Tibial nerve (tissue), 4 donors: ENCODE results near the gene TBC1D32. TPM values are rescaled to one million over a fixed set of nuclear protein-coding genes. Genes with fewer than 3 reads are reported as not detected.

Source experiments
- DNase-seq, 2 donors: peaks; one replicate each; pipeline ENCODE4 v3.0.0-alpha.2; 2019; ENCODE audit warnings: low spot score in 2 of 2
- H3K27ac ChIP-seq, 4 donors: fragments of 200-600 bp; sonication (generic) in 3 of 4; one replicate each; pipeline ENCODE4 v1.5.1; 2017 to 2019; ENCODE audit warnings: mild to moderate bottlenecking in 1 of 4
- H3K27me3 ChIP-seq, 2 donors: fragments of 200-600 bp; sonication (generic) in 1 of 2; one replicate each; pipeline versions ENCODE4 v1.5.1 to v1.6.0; 2017 to 2019
- H3K36me3 ChIP-seq, 3 donors: fragments of 200-600 bp; sonication (generic); one replicate each; pipeline ENCODE4 v1.5.1; 2018 to 2019
- H3K4me1 ChIP-seq, 4 donors: fragments of 200-600 bp; sonication (generic) in 3 of 4; one replicate each; pipeline ENCODE4 v1.5.1; 2017 to 2019
- H3K4me3 ChIP-seq, 4 donors: fragments of 200-600 bp; sonication (generic) in 3 of 4; one replicate each; pipeline ENCODE4 v1.5.1; 2017 to 2019; ENCODE audit warnings: mild to moderate bottlenecking in 1 of 4, moderate library complexity in 1 of 4
- H3K9me3 ChIP-seq, 4 donors: fragments of 200-600 bp; sonication (generic) in 3 of 4; one replicate each; pipeline ENCODE4 v1.5.1; 2017 to 2019
- EP300 ChIP-seq, 2 donors: sonication (generic); formaldehyde crosslinking; IDR thresholded peaks; one replicate each; pipeline ENCODE4 v1.6.1; 2017; ENCODE audit warnings: antibody characterized with exemption in 2 of 2, mild to moderate bottlenecking in 1 of 2
- POLR2A ChIP-seq, 2 donors: fragments of 450-650 bp; IDR thresholded peaks; one replicate each; pipeline ENCODE4 v1.6.1; 2017; ENCODE audit warnings: antibody characterized with exemption in 2 of 2, mild to moderate bottlenecking in 2 of 2, moderate library complexity in 2 of 2
- WGBS, 2 donors: methylation state at CpG; one replicate each; pipeline ENCODE4 v1.1.5; 2018; 5-methylcytosine and 5-hydroxymethylcytosine counted together
- total RNA-seq, 4 donors: library from RNA; depleted of rRNA; stranded (reverse); fragments of >200 nt; gene quantifications; one replicate each; pipeline ENCODE4 v1.1.0, GENCODE V29; 2016
- TF ChIP-seq, protein P1 (sequence below), 5 experiments: fragments of 200-600 bp in 3 of 5; fragments of 450-650 bp in 2 of 5; sonication (generic) in 3 of 5; IDR thresholded peaks; one replicate each; pipeline ENCODE4 v1.5.1; 2016 to 2019; ENCODE audit warnings: antibody characterized with exemption in 5 of 5, mild to moderate bottlenecking in 3 of 5, moderate library complexity in 2 of 5

The TBC1D32 gene
- total RNA-seq, 4 donors from 2014 or later: 7.9 to 19.2 (median 11.4) TPM

DNA sequence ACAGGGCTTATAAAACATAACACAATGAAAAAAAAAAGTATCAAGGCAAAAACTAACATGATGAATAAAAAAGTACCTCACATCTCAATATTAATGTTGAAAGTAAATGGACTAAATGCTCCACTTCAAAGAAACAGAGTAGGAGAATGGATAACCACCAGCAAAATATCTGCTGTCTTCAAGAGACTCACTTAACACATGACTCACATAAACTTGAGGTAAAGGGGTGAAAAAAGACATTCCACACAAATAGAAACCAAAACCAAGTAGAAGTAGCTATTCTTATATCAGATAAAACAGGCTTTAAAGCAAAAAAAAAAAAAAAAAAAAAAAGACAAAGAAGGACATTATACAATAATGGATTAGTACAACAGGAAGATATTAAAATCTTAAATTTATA lies 86.9 kb downstream of the TBC1D32 start:
- Histone ChIP-seq H3K36me3 (peaks cover 0 to 35% (median 0%) of the 10 kb centered on the region in 3 donors), H3K27me3 (no peaks in the 10 kb centered on the region), H3K9me3 (peaks cover 0 to 47% (median 3%) of the 10 kb centered on the region in 4 donors), H3K4me3 (no peak overlapping the region), H3K27ac (no peak overlapping the region), H3K4me1 (no peaks in the 10 kb centered on the region)
- TF ChIP-seq EP300 (IDR thresholded peaks at IDR 0.05) (no peak), POLR2A (IDR thresholded peaks at IDR 0.05) (no peak)
- TF ChIP-seq, protein P1, sequence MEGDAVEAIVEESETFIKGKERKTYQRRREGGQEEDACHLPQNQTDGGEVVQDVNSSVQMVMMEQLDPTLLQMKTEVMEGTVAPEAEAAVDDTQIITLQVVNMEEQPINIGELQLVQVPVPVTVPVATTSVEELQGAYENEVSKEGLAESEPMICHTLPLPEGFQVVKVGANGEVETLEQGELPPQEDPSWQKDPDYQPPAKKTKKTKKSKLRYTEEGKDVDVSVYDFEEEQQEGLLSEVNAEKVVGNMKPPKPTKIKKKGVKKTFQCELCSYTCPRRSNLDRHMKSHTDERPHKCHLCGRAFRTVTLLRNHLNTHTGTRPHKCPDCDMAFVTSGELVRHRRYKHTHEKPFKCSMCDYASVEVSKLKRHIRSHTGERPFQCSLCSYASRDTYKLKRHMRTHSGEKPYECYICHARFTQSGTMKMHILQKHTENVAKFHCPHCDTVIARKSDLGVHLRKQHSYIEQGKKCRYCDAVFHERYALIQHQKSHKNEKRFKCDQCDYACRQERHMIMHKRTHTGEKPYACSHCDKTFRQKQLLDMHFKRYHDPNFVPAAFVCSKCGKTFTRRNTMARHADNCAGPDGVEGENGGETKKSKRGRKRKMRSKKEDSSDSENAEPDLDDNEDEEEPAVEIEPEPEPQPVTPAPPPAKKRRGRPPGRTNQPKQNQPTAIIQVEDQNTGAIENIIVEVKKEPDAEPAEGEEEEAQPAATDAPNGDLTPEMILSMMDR (IDR thresholded peaks at IDR 0.05): no peak
- DNase-seq: no peak

DNA sequence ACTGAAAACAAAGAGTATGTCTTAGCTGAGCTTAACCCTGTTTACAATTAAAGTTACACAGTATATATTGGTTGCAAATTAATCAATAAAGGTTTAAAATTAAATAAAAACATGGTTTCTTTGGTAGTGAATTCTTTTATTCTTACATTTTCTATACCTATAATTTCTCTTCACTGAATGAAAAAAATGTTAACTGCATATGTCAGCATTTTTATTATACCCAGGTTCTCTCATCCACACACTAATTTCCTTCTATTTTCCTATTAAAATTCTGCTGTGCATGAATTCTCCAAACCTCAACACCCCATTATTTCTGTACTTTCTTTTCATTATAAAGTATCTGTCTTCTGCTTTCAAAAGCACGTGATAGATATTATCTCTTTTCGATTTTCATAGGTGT lies 91.9 kb downstream of the TBC1D32 start:
- 95 to 96% methylated on average over 2 of the region's 2 CpGs for WGBS, 2 donors
- Histone ChIP-seq H3K4me3 (no peak overlapping the region), H3K27ac (no peak overlapping the region), H3K4me1 (no peaks in the 10 kb centered on the region), H3K27me3 (no peaks in the 10 kb centered on the region), H3K36me3 (peaks cover 0 to 26% (median 0%) of the 10 kb centered on the region in 3 donors), H3K9me3 (peaks cover 0 to 12% (median 0%) of the 10 kb centered on the region in 4 donors)
- DNase-seq: no peak
- TF ChIP-seq, protein P1 (IDR thresholded peaks at IDR 0.05): no peak
- no peak for TF ChIP-seq EP300 (IDR thresholded peaks at IDR 0.05)
- no peak for TF ChIP-seq POLR2A (IDR thresholded peaks at IDR 0.05)

DNA sequence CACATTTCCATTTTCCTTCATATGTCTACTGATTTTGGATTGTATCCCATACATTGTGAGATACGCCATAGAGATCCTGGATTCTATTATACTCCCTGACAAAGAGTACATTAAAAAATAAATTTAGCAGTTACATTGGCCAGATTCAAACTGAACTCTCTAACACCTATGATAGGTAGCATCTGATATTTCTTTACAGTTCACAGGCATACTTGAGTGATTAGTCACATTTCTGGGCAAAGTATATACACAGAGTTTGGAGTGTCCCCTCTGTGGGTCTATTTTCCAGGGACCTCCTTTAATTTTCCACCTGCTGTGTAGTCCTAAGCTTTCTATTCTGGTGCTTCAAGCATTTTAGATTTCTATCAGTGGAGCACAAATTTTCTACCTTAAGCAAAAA lies 96.4 kb downstream of the TBC1D32 start:
- Histone ChIP-seq H3K9me3 (no peaks in the 10 kb centered on the region), H3K36me3 (peaks cover 0 to 31% (median 0%) of the 10 kb centered on the region in 3 donors), H3K4me3 (no peak overlapping the region), H3K27ac (no peak overlapping the region), H3K4me1 (no peaks in the 10 kb centered on the region), H3K27me3 (no peaks in the 10 kb centered on the region)
- WGBS, 2 donors: 96 to 98% methylated on average over 1 of the region's 1 CpG
- no peak for TF ChIP-seq POLR2A (IDR thresholded peaks at IDR 0.05)
- TF ChIP-seq EP300 (IDR thresholded peaks at IDR 0.05): no peak
- TF ChIP-seq, protein P1 (IDR thresholded peaks at IDR 0.05): no peak
- no peak for DNase-seq

DNA sequence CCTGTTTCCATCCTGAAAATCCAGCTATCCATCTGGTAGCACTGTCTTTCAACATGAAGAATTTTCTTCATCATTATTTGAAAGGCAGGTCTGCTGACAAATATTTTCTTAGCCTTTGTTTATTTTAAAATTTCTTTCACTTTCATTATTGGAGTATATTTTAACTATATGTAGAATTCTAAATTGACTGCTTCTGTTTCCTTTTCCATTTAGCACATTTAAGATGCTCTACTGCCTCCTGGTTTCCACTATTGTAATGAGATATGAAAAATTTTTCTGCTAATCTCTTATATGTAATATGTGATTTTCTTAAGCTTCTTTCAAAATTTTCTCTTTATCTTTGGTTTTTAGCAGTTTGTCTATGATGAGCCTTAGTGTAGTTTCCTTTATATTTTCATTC lies 97.3 kb downstream of the TBC1D32 start:
- no peak overlapping the region for H3K4me3 ChIP-seq
- TF ChIP-seq POLR2A (IDR thresholded peaks at IDR 0.05) (no peak), EP300 (IDR thresholded peaks at IDR 0.05) (no peak)
- TF ChIP-seq, protein P1 (IDR thresholded peaks at IDR 0.05): no peak
- H3K36me3 ChIP-seq: peaks cover 0 to 31% (median 0%) of the 10 kb centered on the region in 3 donors
- H3K27me3 ChIP-seq: no peaks in the 10 kb centered on the region
- no peaks in the 10 kb centered on the region for H3K4me1 ChIP-seq
- H3K9me3 ChIP-seq: no peaks in the 10 kb centered on the region
- no peak overlapping the region for H3K27ac ChIP-seq
- no peak for DNase-seq

DNA sequence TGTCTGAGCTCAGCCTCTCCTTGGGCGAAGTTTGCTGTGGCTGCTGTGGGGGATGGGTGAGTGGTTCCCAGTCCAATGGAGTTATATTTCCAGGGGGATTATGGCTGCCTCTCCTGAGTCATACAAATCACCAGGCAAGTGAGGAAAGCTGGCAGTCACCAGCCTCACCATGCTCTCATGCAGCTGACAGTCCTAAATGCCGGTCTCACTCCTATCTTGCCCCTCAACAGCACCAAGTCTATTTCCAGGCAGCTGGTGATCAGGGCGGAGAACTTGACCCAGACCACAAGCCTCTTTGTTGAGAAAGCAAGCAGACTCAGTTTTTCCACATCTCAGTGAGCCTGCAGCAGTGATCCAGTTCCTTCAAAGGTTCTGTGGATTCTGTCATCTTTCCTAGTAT lies 98.9 kb downstream of the TBC1D32 start:
- WGBS, 2 donors: 93 to 100% methylated on average over 3 of the region's 3 CpGs
- H3K9me3 ChIP-seq: no peaks in the 10 kb centered on the region
- TF ChIP-seq POLR2A (IDR thresholded peaks at IDR 0.05) (no peak), EP300 (IDR thresholded peaks at IDR 0.05) (no peak)
- TF ChIP-seq, protein P1 (IDR thresholded peaks at IDR 0.05): no peak
- no peak overlapping the region for H3K4me3 ChIP-seq
- no peaks in the 10 kb centered on the region for H3K4me1 ChIP-seq
- DNase-seq: no peak
- H3K27me3 ChIP-seq: no peaks in the 10 kb centered on the region
- peaks cover 0 to 31% (median 0%) of the 10 kb centered on the region in 3 donors for H3K36me3 ChIP-seq
- H3K27ac ChIP-seq: no peak overlapping the region
